HG03103 (cell line): Measurements from ENCODE around the gene FFAR2.
A peak's percentile ranks its signal among the peaks of the same experiment; 100 is the strongest.
"Not testable (repeated sequence)": the region's sequence is repeated elsewhere in the genome, so short reads cannot be mapped to it uniquely, and the experiment has no call there.

Source experiments
- ATAC-seq: cut with Tn5 transposase; IDR thresholded peaks from one replicate; pipeline ENCODE4 v1.9.1; 2021; ENCODE audit warnings: low read depth; ENCODE audit not compliant: unreplicated experiment

FFAR2 gene

DNA sequence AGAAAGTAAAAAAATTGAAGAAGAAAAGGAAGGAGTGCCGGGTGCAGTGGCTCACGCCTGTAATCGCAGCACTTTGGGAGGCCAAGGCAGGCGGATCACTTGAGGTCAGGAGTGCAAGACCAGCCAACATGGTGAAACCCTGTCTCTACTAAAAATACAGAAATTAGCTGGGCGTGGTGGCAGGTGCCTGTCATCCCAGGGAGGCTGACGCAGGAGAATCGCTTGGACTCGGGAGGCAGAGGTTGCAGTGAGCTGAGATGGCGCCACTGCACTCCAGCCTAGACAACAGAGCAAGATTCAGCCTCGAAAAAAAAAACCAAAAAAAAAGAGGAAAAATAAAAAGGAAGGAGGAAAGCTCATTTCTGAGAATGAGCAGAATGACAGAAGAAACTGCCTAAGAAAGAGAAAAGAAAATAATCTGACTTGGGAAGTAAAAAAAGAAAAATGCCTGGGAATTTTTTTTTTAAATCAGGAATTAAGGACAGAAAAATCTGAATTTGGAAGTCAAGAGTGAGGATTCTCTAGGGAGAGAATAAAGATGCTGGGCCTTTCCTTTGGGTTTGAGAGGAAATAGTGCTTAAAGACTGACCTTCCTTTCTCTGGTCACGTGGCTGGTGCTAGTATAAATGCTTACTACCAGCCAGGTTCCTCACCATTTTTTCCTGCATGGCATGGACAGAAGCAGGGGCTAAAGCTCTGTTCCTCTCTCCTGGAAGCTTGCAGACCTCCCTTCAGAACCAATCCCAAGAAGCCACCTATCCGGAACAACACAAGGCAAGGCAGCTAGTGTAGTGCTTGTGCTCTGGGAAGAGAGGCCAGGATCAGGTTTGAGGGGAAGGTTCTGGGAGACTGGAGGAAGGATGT, at the start of gene FFAR2:
Gene FFAR2, plus strand, starts transcription at position 652 of the 864 bp plus-strand sequence. CDS start 1,458 bp downstream, outside the sequence.
- no peak for ATAC-seq

DNA sequence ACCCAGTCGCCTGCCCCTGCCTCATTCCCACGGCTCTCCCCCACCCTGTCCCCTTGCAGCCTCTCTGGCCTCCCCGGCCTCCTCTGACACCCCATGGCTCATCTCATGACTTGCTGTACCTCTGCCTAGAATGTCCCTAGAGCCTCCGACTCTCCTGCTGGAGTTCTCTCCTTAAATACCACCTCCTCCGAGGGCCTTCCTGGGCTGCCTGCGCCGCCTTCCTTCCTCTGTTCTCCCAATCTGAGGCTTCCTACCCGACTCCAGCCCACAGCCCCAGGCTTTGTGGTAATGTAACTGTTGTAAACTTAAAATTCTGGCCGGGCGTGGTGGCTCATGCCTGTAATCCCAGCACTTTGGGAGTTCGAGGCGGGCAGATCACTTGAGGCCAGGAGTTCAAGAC, 49.5 kb upstream of the FFAR2 start:
- no peak for ATAC-seq

DNA sequence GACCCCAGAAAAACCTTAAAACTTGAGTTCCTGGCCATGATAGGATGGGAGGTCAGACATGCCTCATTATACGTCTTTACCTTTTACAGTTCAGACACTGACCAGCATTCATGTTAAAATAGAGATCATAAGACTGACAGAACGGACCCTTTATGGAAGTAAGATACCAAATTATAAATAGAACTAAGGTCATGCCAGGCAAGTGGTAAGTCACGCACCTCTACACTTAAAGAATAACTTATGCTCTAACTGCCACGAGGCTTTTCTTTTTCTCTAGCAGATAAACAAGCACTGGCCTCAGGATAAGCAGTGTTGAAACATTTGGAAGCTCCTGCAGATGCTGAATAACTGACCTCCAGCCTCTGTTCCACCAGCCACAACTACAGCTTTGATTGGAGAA, 48.8 kb upstream of the FFAR2 start:
- ATAC-seq: no peak

DNA sequence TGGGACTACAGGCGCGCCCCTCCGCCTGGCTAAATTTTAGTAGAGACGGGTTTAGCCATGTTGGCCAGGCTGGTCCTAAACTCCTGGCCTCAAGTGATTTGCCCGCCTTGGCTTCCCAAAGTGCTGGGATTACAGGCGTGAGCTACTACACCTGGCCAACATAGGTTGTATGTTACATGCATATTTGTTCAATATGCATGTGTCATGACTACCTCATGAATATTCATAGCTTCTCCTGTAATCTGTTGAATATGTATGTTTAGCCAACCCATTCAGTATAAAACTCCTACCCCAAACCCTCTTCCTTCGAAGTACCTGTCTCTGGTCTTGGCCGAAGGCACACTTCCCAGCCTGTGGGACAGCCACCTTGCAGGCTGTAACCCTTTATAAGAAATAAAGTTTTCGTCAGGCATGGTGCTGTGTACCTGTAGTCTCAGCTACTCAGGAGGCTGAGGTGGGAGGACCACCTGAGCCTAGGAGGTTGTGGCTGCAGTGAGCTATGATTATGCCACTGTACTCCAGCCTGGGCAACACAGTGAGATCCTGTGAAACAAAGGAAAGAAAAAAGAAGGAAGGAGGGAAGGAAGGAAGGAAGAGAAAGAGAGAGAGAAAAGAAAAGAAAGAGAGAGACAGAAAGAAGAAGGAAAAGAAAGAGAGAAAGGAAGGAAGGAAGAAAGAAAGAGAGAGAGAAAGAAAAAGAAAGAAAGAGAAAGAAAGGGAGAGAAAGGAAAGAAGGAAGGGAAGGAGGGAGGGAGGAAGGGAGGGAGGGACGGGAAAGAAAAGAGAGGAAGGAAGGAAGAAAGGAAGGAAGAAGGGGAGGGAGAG, 47.9 kb upstream of the FFAR2 start:
- no peak for ATAC-seq

DNA sequence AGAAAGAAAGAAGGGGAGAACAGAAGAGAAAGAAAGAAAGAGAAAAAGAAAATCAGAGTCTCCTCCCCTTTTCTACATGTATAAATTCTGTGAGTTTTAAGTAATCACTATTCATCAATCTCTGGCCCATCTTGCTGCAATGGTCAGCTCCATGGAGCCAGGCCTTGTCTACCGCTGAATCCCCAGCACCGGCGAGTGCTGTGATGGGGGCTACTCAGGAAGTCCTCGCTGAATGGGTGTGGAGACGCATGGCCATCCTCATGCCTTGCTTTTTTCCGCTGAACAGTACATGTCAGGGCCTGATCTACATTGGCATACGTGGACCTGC, 47.3 kb upstream of the FFAR2 start:
- no peak for ATAC-seq

DNA sequence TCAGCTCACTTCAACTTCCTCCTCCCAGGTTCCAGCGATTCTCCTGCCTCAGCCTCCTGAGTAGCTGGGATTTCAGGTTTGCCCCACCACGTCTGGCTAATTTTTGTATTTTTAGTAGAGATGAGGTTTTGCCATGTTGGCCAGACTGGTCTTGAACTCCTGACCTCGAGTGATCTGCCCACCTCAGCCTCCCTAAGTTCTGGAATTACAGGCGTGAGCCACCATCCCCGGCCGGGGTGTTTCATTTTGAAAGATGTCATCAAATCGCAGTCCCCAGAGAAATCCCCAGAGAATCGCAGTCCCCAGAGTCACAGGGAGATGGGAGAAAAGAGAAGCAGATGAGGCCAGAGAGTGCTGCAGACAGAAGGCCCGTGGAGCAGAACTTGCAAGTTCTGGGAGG, 46.6 kb upstream of the FFAR2 start:
- ATAC-seq: not testable (repeated sequence)

DNA sequence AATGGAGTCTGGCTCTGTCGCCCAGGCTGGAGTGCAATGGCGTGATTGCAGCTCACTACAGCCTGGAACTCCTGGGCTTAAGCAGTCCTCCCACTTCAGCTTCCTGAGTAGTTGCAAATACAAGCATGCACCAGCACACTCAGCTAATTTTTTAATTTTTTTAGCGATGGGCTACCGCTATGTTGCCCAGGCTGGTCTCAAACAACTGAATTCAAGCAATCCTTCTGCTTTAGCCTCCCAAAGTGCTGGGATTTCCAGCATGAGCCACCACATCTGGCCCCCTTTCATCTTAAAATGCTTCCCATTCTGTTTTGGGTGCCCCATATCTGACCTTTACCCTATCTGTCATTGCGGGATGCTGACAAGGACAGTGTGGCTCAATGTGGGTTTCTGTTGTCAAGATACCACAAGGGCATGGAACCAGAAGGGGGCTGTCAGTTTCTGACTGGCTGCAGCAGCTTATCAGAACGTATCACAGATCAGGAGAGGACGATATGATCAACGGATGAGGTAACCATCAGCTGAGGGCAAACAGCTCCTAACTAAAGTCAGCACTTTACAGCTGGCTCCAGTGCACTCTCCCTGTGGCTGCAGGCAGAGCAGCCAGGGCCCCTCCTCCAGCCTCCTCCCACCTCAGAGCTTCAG, 44.8 kb upstream of the FFAR2 start:
- no peak for ATAC-seq

DNA sequence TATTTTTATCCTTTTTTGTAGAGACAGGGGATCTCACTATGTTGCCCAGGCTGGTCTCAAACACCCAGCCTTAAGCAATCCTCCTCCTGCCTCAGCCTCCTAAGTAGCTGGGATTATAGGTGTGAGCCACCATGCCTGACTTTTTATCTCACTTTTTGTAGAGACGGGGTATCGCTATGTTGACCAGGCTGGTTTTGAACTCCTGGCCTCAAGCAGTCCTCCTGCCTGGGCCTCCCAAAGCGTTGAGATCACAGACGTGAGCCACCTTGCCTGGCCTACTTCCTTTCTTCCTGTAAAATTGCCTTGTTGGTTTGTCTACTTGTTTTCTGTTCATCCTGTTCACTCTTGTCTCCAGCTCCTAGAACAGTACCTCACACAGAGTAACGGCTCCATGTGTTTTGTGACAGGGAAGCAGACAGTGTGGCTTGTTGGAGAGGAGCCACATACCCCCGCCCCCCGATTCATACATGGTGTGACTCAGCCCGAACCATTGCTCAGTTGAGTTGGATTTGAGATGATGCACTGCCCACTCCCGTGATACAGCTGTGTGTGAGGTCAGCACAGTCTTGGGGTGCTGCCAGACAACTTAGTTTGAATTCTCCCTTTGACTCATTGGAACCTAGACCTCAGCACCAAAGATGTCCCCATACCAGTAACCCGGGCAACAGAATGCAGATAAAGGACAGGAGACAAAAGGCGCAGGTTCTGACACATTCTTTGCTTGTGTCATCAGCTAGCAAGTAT, 43.0 kb upstream of the FFAR2 start:
- ATAC-seq: peak; percentile 62

DNA sequence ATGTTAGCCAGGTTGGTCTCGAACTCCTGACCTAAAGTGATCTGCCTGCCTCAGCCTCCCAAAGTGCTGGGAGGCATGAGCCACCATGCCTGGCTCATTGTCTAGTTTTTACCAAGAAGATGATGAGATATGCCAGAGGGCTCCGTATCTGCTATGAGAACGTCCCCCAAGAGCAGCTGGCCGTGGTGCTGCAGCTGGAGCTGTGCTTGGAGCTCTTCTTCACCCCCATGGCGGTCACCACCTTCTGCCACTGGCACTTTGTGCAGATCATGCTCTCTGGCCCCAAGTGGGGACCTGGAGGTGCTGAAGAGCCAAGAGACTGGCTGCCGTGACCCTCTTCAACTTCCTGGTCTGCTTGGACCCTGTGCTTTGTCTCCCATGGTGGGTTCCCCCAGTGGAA, 40.4 kb upstream of the FFAR2 start:
- no peak for ATAC-seq

DNA sequence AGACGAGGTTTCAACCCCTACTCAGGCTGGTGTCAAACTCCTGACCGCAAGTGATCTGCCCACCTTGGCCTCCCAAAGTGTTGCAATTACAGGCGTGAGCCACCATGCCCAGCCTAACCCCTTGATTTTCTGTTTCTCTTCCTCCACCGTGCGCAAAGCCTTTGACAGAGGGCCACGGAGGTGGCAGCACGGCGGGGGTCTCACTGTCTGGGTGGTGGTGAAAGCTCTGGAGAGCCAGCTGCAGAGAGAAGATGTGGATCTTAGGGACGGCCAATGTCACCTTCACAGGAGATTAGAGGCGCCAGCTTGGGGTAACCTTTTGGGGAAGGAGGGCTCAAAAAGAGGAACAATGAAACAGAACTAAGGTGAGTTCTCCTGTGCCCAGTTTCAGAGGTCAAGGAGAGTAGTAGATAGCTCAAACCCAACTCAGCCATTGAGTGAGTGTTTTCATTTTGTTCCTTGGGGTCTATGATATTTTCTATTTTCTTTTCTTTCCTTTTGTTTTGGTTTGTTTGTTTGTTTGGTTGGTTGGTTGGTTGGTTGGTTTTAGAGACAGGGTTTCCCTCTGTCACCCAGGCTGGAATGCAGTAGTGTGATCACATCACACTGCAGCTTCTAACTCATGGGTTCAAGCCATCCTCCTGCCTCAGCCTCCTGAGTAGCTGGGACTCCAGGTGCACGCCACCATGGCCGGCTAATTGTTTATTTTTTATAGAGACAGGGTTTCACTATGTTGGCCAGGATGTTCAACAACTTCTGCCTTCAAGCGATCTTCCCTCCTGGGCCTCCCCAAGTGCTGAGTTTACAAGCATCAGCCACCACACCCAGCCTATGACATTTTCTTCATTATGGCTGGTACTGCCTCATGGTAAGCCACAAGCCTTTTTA, 39.5 kb upstream of the FFAR2 start:
- no peak for ATAC-seq

DNA sequence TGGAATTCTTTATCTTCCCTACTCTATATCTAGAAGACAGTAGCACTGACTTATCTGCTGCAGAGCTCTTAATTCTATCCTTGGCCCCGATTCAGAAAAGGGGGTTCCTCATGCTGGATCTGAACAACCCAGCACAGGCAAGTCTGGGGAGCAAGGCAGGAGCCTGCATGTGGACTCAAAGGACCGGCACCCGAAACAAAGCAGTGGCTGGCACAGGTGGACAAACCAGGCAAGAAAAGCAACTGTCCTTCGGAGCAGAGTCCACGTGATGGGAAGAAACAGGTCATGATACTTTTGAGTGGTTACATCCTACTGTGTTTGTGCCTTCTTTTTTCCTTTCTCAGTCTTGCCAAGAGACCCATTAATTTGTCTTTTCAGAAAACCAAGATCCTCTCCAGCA, 38.9 kb upstream of the FFAR2 start:
- ATAC-seq: no peak

DNA sequence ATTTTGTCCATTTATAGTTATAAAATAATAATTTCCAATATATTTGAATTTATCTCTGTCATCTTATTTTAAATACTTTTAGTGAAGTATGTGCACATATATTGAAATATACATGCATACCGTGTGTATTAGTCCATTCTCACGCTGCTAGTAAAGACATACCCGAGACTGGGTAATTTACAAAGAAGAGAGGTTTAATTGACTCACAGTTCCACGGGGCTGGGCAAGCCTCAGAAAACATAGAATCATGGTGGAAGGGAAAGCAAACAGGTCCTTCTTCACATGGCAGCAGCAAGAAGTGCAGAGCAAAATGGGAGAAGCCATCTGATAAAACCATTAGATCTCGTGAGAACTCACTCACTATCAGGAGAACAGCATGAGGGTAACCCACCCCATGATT, 37.6 kb upstream of the FFAR2 start:
- no peak for ATAC-seq

DNA sequence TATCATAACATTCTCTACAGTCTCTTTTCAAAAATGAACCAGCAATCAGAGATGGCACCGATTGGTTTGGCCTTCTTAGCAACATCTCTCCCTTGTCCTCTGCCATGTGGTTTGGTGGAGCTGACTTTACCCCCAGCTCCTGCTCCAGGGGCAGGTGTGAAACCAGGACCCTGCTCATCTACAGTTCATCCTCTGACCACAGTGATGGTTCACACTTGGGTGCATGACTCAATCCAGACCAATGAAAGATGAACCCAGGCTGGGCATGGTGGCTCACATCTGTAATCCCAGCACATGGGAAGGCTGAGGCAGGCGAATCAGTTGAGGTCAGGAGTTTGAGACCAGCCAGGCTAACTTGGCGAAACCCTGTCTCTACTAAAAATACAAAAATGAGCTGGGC, 33.6 kb upstream of the FFAR2 start:
- ATAC-seq: no peak

DNA sequence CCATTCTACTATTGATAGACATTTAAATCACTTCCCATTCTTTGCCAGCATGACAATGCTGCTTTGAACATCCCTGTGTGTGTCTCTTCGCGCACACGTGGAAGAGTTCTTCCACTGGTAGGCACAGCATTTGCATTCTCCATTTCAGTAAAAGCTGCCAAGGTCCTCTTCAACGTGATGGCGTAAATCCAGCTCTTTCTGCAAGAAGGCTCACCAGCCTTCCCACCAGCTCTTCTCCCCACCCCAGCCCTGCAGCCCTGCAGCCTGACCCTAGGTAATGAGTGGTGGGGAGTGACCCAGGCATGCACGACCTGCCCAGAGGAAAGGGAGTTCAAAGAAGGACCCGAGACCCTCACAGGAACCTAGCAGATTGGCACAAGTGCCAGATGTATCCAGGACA, 31.7 kb upstream of the FFAR2 start:
- no peak for ATAC-seq

DNA sequence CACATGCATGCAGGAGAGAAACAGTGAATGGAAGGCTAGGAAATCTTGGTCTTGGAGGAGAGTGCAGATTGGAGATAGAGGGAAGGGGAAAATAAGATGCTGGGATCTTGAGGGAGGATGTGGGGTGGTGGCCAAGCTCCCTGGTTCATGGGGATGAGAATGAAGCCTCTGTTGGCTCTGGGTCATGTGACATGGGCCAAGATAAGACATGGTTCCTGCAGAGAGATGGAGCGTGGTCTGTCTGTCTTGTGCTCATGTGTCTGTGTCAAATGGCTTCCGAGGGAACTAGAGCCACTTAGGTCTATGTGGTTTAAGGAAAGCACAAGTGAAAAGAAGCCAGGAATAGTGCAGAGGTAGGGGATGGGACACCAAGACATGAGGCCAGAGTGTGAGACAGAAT, 30.8 kb upstream of the FFAR2 start:
- no peak for ATAC-seq

DNA sequence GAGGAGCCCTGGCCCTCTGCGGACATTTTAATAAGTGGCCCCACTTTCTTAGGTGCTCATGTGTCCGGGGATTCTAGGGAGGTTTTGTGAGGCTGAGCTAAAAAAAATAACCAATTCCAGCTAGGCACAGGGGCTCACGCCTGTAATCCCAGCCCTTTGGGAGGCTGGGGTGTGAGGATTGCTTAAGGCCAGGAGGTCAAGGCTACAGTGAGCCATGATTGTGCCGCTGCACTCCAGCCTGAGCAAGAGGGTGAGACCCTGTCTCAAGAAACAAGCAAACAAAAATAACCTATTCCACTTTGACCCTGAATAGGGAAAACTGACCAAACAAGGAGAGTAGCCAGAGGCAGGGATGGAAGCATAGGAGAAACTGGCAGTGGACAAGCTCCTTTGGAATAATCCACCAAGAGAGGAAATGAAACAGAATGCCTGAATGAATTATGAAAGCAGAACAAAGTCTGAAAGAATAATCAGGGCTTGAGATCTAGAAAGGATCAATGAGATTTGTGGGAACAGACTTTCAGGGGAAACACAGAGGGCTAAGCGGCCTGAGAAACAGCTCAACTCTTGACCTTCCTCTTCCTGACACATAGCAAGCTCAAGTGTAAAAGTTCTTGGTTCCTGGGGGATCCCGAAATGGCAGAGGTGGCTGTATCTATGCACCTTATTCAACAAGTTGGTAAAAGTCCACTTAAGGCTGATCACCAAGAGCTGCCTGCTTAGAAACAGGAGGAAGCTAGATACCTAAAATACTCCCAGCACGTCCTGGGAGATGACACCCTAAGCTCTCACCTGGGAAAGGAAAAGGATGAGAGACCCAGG, 30.1 kb upstream of the FFAR2 start:
- ATAC-seq: no peak

DNA sequence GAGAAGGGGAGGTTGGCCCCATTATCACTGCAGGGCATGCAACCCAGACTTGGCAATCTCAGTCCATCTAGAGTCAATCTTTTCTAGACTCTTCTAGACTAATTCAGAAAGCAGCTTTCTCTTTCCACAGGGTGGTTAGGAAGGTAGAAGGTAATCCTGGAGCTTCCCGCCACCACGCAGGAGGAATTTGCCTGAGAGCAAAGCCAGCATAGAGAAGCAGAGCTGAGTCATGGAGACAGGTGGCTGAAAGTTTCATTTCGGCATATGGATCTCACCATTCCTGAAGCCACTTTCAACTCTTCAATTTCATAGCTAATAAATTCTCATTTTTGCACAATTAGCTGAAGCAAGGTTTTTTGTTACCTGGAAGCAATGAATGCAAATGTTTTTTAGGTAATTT, 29.0 kb upstream of the FFAR2 start:
- no peak for ATAC-seq

DNA sequence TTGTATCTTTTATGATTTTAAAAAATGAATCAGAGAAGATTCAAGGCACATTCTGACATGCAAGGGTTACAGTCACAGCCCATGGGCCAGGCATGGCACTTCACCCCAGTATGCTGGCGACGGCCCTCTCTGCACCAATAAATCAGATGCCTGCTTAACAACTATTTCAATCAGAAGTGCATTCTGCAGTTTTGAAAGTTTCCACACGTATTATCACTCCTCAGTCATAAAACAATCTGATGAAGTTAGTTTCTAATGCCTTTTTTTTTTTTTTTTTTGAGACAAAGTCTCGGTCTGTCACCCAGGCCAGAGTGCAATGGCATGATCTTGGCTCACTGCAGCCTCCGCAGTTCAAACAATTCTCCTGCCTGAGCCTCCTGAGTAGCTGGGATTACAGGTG, 28.3 kb upstream of the FFAR2 start:
- no peak for ATAC-seq

DNA sequence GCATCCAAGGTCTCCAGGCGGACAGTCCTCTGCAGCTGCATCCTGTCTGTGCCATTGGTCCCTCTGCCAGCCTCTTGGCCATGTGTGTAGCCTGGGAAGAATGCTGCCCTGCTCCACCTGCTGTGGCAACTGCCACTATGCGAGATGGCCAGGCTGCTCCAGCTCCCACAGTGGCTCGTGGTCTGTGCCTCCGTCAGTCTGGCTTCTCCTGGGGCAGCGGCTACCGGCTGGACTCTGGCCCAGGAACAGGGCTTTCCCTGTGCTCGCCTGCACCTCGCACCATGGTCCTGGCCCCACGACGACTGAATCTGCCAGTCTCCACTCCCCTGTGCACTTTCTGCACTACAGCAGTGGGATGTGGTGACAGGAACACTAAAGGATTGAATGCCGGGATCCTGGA, 26.7 kb upstream of the FFAR2 start:
- ATAC-seq: no peak
